ENCODE data around the gene PRKD3.

PRKD3 gene

DNA sequence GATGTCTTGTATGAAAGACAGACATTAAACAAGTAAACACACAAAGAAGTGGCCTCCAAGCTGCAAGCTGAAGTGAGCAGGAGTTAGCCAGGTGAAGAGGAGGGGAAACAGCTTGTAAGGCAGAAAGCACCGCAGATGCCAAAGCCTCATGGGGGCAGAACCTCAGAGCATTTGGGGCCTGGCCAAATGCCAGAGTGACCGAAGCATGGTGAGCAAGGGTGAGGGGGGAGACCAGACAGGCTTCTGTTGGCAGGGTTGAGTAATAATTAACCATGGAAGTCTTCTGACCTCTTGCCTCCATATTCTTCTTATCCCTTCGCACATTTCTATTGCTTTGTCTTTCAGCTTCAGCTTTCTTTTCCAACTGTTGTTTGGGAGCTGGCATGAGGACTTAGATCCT lies 25.4 kb upstream of the PRKD3 start:
- TF ChIP-seq TAF1 (IDR thresholded peaks at IDR 0.05; ENCODE audit: borderline replicate concordance, insufficient read depth, low read length), result no peak
- TF ChIP-seq, protein P1, sequence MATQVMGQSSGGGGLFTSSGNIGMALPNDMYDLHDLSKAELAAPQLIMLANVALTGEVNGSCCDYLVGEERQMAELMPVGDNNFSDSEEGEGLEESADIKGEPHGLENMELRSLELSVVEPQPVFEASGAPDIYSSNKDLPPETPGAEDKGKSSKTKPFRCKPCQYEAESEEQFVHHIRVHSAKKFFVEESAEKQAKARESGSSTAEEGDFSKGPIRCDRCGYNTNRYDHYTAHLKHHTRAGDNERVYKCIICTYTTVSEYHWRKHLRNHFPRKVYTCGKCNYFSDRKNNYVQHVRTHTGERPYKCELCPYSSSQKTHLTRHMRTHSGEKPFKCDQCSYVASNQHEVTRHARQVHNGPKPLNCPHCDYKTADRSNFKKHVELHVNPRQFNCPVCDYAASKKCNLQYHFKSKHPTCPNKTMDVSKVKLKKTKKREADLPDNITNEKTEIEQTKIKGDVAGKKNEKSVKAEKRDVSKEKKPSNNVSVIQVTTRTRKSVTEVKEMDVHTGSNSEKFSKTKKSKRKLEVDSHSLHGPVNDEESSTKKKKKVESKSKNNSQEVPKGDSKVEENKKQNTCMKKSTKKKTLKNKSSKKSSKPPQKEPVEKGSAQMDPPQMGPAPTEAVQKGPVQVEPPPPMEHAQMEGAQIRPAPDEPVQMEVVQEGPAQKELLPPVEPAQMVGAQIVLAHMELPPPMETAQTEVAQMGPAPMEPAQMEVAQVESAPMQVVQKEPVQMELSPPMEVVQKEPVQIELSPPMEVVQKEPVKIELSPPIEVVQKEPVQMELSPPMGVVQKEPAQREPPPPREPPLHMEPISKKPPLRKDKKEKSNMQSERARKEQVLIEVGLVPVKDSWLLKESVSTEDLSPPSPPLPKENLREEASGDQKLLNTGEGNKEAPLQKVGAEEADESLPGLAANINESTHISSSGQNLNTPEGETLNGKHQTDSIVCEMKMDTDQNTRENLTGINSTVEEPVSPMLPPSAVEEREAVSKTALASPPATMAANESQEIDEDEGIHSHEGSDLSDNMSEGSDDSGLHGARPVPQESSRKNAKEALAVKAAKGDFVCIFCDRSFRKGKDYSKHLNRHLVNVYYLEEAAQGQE (IDR thresholded peaks at IDR 0.05; ENCODE audit: insufficient read depth in 1 of 2, low read depth in 2 of 2, low read length in 2 of 2), result no peak
- TF ChIP-seq FOXP2 (optimal IDR thresholded peaks at IDR 0.05; ENCODE audit: borderline replicate concordance, extremely low read depth, extremely low read length, insufficient read depth), result no peak
- TF ChIP-seq SIN3A (IDR thresholded peaks at IDR 0.05; ENCODE audit: borderline replicate concordance, insufficient read depth, low read length), result no peak
- no peak for TF ChIP-seq POLR2AphosphoS5 (IDR thresholded peaks at IDR 0.05; ENCODE audit: low read depth, low read length)

- TF ChIP-seq FOXP2 (optimal IDR thresholded peaks at IDR 0.05; ENCODE audit: borderline replicate concordance, extremely low read depth, extremely low read length, insufficient read depth) (no peak), POLR2AphosphoS5 (IDR thresholded peaks at IDR 0.05; ENCODE audit: low read depth, low read length) (no peak), TAF1 (IDR thresholded peaks at IDR 0.05; ENCODE audit: borderline replicate concordance, insufficient read depth, low read length) (no peak), SIN3A (IDR thresholded peaks at IDR 0.05; ENCODE audit: borderline replicate concordance, insufficient read depth, low read length) (no peak)
- TF ChIP-seq, protein P1 (IDR thresholded peaks at IDR 0.05; ENCODE audit: insufficient read depth in 1 of 2, low read depth in 2 of 2, low read length in 2 of 2), result no peak
These were observed 24.7 kb upstream of the PRKD3 start for GRCh38 chr2:37349231-37349860.

DNA sequence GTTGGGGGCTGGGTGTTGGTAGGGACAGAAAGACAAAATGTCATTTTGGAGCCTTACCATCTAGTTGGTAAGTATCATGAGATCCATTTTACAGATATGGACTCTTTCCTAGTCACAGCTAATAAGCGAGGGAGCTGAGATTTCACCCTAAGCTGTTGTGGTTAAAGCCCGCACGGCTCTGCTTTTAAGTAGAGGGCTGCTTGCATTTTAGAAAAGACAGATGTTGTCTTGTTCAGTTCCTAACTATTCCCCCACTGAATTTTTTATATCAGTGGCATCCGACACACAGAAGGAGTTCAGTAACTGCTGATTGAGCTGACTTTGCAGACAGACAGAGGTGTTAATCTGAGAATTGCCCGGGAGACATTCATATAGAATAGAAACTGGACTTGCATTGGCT lies 23.5 kb upstream of the PRKD3 start:
- TF ChIP-seq FOXP2 (optimal IDR thresholded peaks at IDR 0.05; ENCODE audit: borderline replicate concordance, extremely low read depth, extremely low read length, insufficient read depth) (no peak), TAF1 (IDR thresholded peaks at IDR 0.05; ENCODE audit: borderline replicate concordance, insufficient read depth, low read length) (no peak)

- TF ChIP-seq TAF1 (IDR thresholded peaks at IDR 0.05; ENCODE audit: borderline replicate concordance, insufficient read depth, low read length) (no peak), SIN3A (IDR thresholded peaks at IDR 0.05; ENCODE audit: borderline replicate concordance, insufficient read depth, low read length) (no peak), FOXP2 (optimal IDR thresholded peaks at IDR 0.05; ENCODE audit: borderline replicate concordance, extremely low read depth, extremely low read length, insufficient read depth) (no peak), POLR2AphosphoS5 (IDR thresholded peaks at IDR 0.05; ENCODE audit: low read depth, low read length) (no peak)
- TF ChIP-seq, protein P1 (IDR thresholded peaks at IDR 0.05; ENCODE audit: insufficient read depth in 1 of 2, low read depth in 2 of 2, low read length in 2 of 2), result no peak
These were observed 20.1 kb upstream of the PRKD3 start, which contains the start of gene QPCT for GRCh38 chr2:37344453-37345361. Gene QPCT, plus strand, starts transcription at chr2:37344630. Its CDS starts 102 bp downstream, at chr2:37344732.

GRCh38 chr2:37343537-37344434 lies 19.2 kb upstream of the PRKD3 start:
- TF ChIP-seq FOXP2 (optimal IDR thresholded peaks at IDR 0.05; ENCODE audit: borderline replicate concordance, extremely low read depth, extremely low read length, insufficient read depth) (no peak), TAF1 (IDR thresholded peaks at IDR 0.05; ENCODE audit: borderline replicate concordance, insufficient read depth, low read length) (no peak), SIN3A (IDR thresholded peaks at IDR 0.05; ENCODE audit: borderline replicate concordance, insufficient read depth, low read length) (no peak), POLR2AphosphoS5 (IDR thresholded peaks at IDR 0.05; ENCODE audit: low read depth, low read length) (no peak)
- TF ChIP-seq, protein P1 (IDR thresholded peaks at IDR 0.05; ENCODE audit: insufficient read depth in 1 of 2, low read depth in 2 of 2, low read length in 2 of 2), result no peak
